Osteoblast (primary cell): Measurements from ENCODE around the gene OSTC. TPM values are rescaled to one million over a fixed set of nuclear protein-coding genes. Genes with fewer than 3 reads are reported as not detected.

Experiments
- DNase-seq: peaks from one replicate; pipeline ENCODE4 v3.0.0; 2011; ENCODE audit warnings: low spot score, mixed read lengths; ENCODE audit not compliant: insufficient read length; ENCODE audit errors: missing footprints
- H2AFZ ChIP-seq: 2 replicates; pipeline ENCODE4 v1.6.0; 2011; ENCODE audit warnings: mild to moderate bottlenecking, low read length
- H3K27ac ChIP-seq: 2 replicates; pipeline ENCODE4 v1.5.1; 2011; ENCODE audit warnings: mild to moderate bottlenecking, low read depth, low read length, moderate library complexity
- H3K27me3 ChIP-seq: 2 replicates; pipeline ENCODE4 v1.6.0; 2012; ENCODE audit warnings: mild to moderate bottlenecking, control low read depth, inconsistent platforms, low read length, moderate library complexity; ENCODE audit not compliant: insufficient read depth
- H3K36me3 ChIP-seq: 2 replicates; pipeline ENCODE4 v1.5.1; 2011; ENCODE audit warnings: mild to moderate bottlenecking, low read length, control low read depth, moderate library complexity; ENCODE audit not compliant: insufficient read depth
- H3K4me1 ChIP-seq: 2 replicates; pipeline ENCODE4 v1.5.1; 2011; ENCODE audit warnings: mild to moderate bottlenecking, low read length, control low read depth, moderate library complexity; ENCODE audit not compliant: insufficient read depth
- H3K4me2 ChIP-seq: 2 replicates; pipeline ENCODE4 v1.6.0; 2011; ENCODE audit warnings: mild to moderate bottlenecking, low read length; ENCODE audit not compliant: insufficient read depth
- H3K4me3 ChIP-seq: fragments of 200-600 bp; sonication (generic); 3 replicates; pipeline ENCODE4 v1.5.1; 2012; ENCODE audit warnings: mild to moderate bottlenecking, low read length, inconsistent platforms; ENCODE audit not compliant: insufficient read depth
- H3K79me2 ChIP-seq: 2 replicates; pipeline ENCODE4 v1.6.0; 2012; ENCODE audit warnings: mild to moderate bottlenecking, low read length, control low read depth, inconsistent platforms; ENCODE audit not compliant: insufficient read depth
- H3K9me3 ChIP-seq: 2 replicates; pipeline ENCODE4 v1.5.1; 2011; ENCODE audit warnings: low read depth, low read length, control low read depth
- H4K20me1 ChIP-seq: 2 replicates; pipeline ENCODE4 v1.6.0; 2012; ENCODE audit warnings: mild to moderate bottlenecking, low read length, control low read depth; ENCODE audit not compliant: insufficient read depth
- CTCF ChIP-seq: IDR thresholded peaks from 2 replicates; pipeline ENCODE4 v1.5.1; 2011; ENCODE audit warnings: mild to moderate bottlenecking, low read depth, low read length, moderate library complexity; ENCODE audit errors: extremely low read depth
- total RNA-seq: library from RNA; depleted of rRNA; stranded (reverse); fragments of >200 nt; gene quantifications from 2 replicates; pipeline ENCODE4 v1.2.3, GENCODE V29; 2012

OSTC gene
- total RNA-seq, 1 donor: 256 TPM

GRCh38 chr4:108646706-108647105 lies 3.7 kb upstream of the OSTC start:
- peaks cover 19% of the 10 kb centered on the region for H3K4me1 ChIP-seq

GRCh38 chr4:108649863-108650211 lies 562 bp upstream of the OSTC start:
- H3K36me3 ChIP-seq: peaks cover 6% of the 10 kb centered on the region
- peaks cover 7% of the 10 kb centered on the region for H4K20me1 ChIP-seq
- peak overlapping the region; percentile 86 for H3K4me2 ChIP-seq
- H2AFZ ChIP-seq: peak overlapping the region; percentile 92
- peaks cover 17% of the 10 kb centered on the region for H3K4me1 ChIP-seq
- DNase-seq: no peak
- TF ChIP-seq CTCF: no peak
- peak overlapping the region; percentile 54 for H3K4me3 ChIP-seq
- peaks cover 45% of the 10 kb centered on the region for H3K79me2 ChIP-seq
- no peaks in the 10 kb centered on the region for H3K27me3 ChIP-seq
- no peaks in the 10 kb centered on the region for H3K9me3 ChIP-seq
- H3K27ac ChIP-seq: peak overlapping the region; percentile 96

More at GRCh38 chr4:108646706-108647105, 3.7 kb upstream of the OSTC start:
- H3K36me3 ChIP-seq: no peaks in the 10 kb centered on the region
- H3K27ac ChIP-seq: no peak overlapping the region
- H3K4me2 ChIP-seq: no peak overlapping the region
- H4K20me1 ChIP-seq: no peaks in the 10 kb centered on the region
- H3K9me3 ChIP-seq: no peaks in the 10 kb centered on the region
- peaks cover 13% of the 10 kb centered on the region for H3K79me2 ChIP-seq
- no peak overlapping the region for H2AFZ ChIP-seq
- H3K4me3 ChIP-seq: no peak overlapping the region
- no peak for TF ChIP-seq CTCF
- DNase-seq: no peak
- no peaks in the 10 kb centered on the region for H3K27me3 ChIP-seq

- H3K79me2 ChIP-seq: peaks cover 58% of the 10 kb centered on the region
- no peak for TF ChIP-seq CTCF
- H3K36me3 ChIP-seq: peaks cover 15% of the 10 kb centered on the region
- peak overlapping the region; percentile 95 for H3K4me3 ChIP-seq
- no peaks in the 10 kb centered on the region for H3K9me3 ChIP-seq
- peak overlapping the region; percentile 96 for H3K27ac ChIP-seq
- H3K27me3 ChIP-seq: no peaks in the 10 kb centered on the region
- DNase-seq: peak; percentile 77
- H4K20me1 ChIP-seq: peaks cover 14% of the 10 kb centered on the region
- peaks cover 16% of the 10 kb centered on the region for H3K4me1 ChIP-seq
- H2AFZ ChIP-seq: peak overlapping the region; percentile 92
- H3K4me2 ChIP-seq: peak overlapping the region; percentile 86
Measured at GRCh38 chr4:108651014-108651791, 804 bp downstream of the OSTC start.

GRCh38 chr4:108662629-108663028 lies 12.2 kb downstream of the OSTC start:
- no peaks in the 10 kb centered on the region for H3K27me3 ChIP-seq
- no peak for DNase-seq
- H3K4me1 ChIP-seq: no peaks in the 10 kb centered on the region
- no peak for TF ChIP-seq CTCF
- H3K9me3 ChIP-seq: no peaks in the 10 kb centered on the region
- no peak overlapping the region for H3K4me3 ChIP-seq
- H3K36me3 ChIP-seq: peaks cover 63% of the 10 kb centered on the region
- no peaks in the 10 kb centered on the region for H4K20me1 ChIP-seq
- H3K79me2 ChIP-seq: peaks cover 56% of the 10 kb centered on the region
- no peak overlapping the region for H3K27ac ChIP-seq
- no peak overlapping the region for H2AFZ ChIP-seq
- no peak overlapping the region for H3K4me2 ChIP-seq
